ENCODE data around the gene ZNF407. TPM values are rescaled to one million over a fixed set of nuclear protein-coding genes. Genes with fewer than 3 reads are reported as not detected.
"Not testable (repeated sequence)": the region's sequence is repeated elsewhere in the genome, so short reads cannot be mapped to it uniquely, and the experiment has no call there.

The ZNF407 gene
- total and polyA plus RNA-seq, 8 donors: 2.1 to 49.0 (median 14.6) TPM

GRCh38 chr18:74562131-74562730 is 35.4 kb upstream of the ZNF407 start:
- 42 to 67% (median 53%) methylated on average over 4 of the region's 4 CpGs for WGBS, 5 donors

DNA sequence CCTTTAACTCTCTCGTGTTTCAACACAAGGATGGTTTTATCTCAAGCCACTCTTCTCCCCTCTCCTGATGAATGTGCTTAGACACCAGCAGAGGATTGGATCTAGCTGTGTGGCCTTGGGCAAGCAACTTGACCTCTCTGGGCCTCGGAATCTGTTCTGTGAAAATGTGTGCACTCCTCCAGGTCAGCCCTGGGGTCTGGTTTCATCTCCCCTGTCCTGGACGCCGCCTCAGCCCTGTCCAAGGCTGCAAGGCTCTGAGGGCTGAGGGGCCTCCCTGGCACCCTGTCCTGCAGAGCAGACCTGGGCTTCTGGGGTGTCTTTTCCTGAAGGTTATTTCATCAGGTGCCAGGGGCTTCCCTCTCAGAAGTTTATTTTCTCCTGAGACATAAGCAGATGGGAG is 34.9 kb upstream of the ZNF407 start:
- H3K4me3 ChIP-seq: no peak overlapping the region
- intact Hi-C loops (cut with DNase I; ENCODE audit: low total_unique reads): no loop called here
- no peaks in the 10 kb centered on the region for H3K36me3 ChIP-seq
- TF ChIP-seq POLR2AphosphoS5 (IDR thresholded peaks at IDR 0.05): no peak
- no peak for TF ChIP-seq POLR2A (IDR thresholded peaks at IDR 0.05)
- no peak for TF ChIP-seq EP300 (IDR thresholded peaks at IDR 0.05)
- no peak for TF ChIP-seq CTCF (IDR thresholded peaks at IDR 0.05)
- H3K4me1 ChIP-seq: peaks cover 0 to 26% (median 7%) of the 10 kb centered on the region in 4 donors
- WGBS, 5 donors: 72 to 97% (median 78%) methylated on average over 4 of the region's 4 CpGs
- H3K9me3 ChIP-seq: peaks cover 0 to 6% (median 3%) of the 10 kb centered on the region in 4 donors
- no peak overlapping the region for H3K27ac ChIP-seq
- no peak for DNase-seq
- H3K27me3 ChIP-seq: peaks cover 0 to 5% (median 0%) of the 10 kb centered on the region in 3 donors

More at GRCh38 chr18:74562131-74562730, 35.4 kb upstream of the ZNF407 start:
- H3K36me3 ChIP-seq: no peaks in the 10 kb centered on the region
- H3K4me3 ChIP-seq: no peak overlapping the region
- H3K9me3 ChIP-seq: peaks cover 0 to 6% (median 3%) of the 10 kb centered on the region in 4 donors
- TF ChIP-seq POLR2AphosphoS5 (IDR thresholded peaks at IDR 0.05): no peak
- TF ChIP-seq EP300 (IDR thresholded peaks at IDR 0.05): no peak
- TF ChIP-seq POLR2A (IDR thresholded peaks at IDR 0.05): no peak
- TF ChIP-seq CTCF (IDR thresholded peaks at IDR 0.05): no peak
- no peak for DNase-seq
- peaks cover 0 to 5% (median 0%) of the 10 kb centered on the region in 3 donors for H3K27me3 ChIP-seq
- intact Hi-C loops (cut with DNase I; ENCODE audit: low total_unique reads): no loop called here
- peaks cover 0 to 26% (median 7%) of the 10 kb centered on the region in 4 donors for H3K4me1 ChIP-seq
- H3K27ac ChIP-seq: no peak overlapping the region

DNA sequence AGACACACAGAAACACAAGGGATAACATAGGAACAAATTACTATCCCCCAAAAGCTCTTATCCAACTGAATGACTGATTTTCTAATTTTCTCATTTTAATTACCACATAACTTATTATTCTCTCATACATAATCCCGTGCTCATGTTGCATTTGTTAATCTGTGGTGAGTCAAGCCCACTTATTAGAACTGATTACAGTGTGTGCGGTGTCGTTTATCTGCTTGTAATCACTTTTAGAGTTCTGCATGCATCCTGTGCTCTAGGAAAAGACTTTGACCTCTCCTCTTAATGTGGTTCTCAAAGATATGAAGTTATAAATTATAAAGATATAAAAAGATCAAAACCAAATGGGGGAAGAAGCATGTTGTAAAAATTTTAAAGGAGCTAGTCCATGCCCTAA is 33.7 kb upstream of the ZNF407 start:
- no peak overlapping the region for H3K27ac ChIP-seq
- intact Hi-C loops (cut with DNase I; ENCODE audit: low total_unique reads): no loop called here
- no peak for TF ChIP-seq CTCF (IDR thresholded peaks at IDR 0.05)
- no peak for TF ChIP-seq POLR2AphosphoS5 (IDR thresholded peaks at IDR 0.05)
- no peak for TF ChIP-seq POLR2A (IDR thresholded peaks at IDR 0.05)
- no peak for TF ChIP-seq EP300 (IDR thresholded peaks at IDR 0.05)
- 20 to 41% (median 34%) methylated on average over 3 of the region's 3 CpGs for WGBS, 5 donors
- no peak for DNase-seq
- H3K4me3 ChIP-seq: no peak overlapping the region
- H3K36me3 ChIP-seq: no peaks in the 10 kb centered on the region
- peaks cover 0 to 5% (median 0%) of the 10 kb centered on the region in 3 donors for H3K27me3 ChIP-seq
- peaks cover 0 to 6% (median 3%) of the 10 kb centered on the region in 4 donors for H3K9me3 ChIP-seq
- H3K4me1 ChIP-seq: peaks cover 0 to 26% (median 7%) of the 10 kb centered on the region in 4 donors

DNA sequence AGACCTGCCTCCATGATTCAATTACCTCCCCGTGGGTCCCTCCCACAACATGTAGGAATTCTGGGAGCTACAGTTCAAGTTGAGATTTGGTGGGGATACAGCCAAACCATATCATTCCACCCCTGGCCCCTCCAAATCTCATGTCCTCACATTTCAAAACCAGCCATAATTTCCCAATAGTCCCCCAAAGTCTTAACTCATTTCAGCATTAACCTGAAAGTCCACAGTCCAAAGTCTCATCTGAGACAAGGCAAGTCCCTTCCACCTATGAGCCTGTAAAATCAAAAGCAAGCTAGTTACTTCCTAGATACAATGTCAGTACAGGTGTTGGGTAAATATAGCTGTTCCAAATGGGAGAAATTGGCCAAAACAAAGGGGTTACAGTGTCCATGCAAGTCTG is 32.5 kb upstream of the ZNF407 start:
- H3K4me3 ChIP-seq; H3K9me3 ChIP-seq; intact Hi-C loops (cut with DNase I; ENCODE audit: low total_unique reads); H3K36me3 ChIP-seq; H3K27me3 ChIP-seq; H3K27ac ChIP-seq; DNase-seq: not testable (repeated sequence)
- H3K4me1 ChIP-seq: peaks cover 0 to 26% (median 7%) of the 10 kb centered on the region in 4 donors
- WGBS, 5 donors: 91 to 100% (median 100%) methylated on average over 1 of the region's 1 CpG

- H3K9me3 ChIP-seq; H3K27me3 ChIP-seq; H3K4me3 ChIP-seq; DNase-seq; intact Hi-C loops (cut with DNase I; ENCODE audit: low total_unique reads); H3K36me3 ChIP-seq; H3K27ac ChIP-seq: not testable (repeated sequence)
- H3K4me1 ChIP-seq: peaks cover 0 to 26% (median 7%) of the 10 kb centered on the region in 4 donors
- 63 to 100% (median 85%) methylated on average over 3 of the region's 3 CpGs for WGBS, 5 donors
These were observed 31.7 kb upstream of the ZNF407 start for GRCh38 chr18:74565993-74566392.

All from stomach (tissue), 9 donors.